Fibroblast of pulmonary artery (primary cell): ENCODE data around the gene PKD1L1.

Source experiments
- DNase-seq: peaks from one replicate; pipeline ENCODE4 v3.0.0-alpha.2; 2010; ENCODE audit warnings: low read depth
- H3K4me3 ChIP-seq: replicated peaks from 2 replicates; pipeline ENCODE4 v1.5.1; 2011; ENCODE audit warnings: low read depth, mild to moderate bottlenecking, control low read depth, low read length, moderate library complexity
- CTCF ChIP-seq: IDR thresholded peaks from 2 replicates; pipeline ENCODE4 v1.5.1; 2011; ENCODE audit warnings: mild to moderate bottlenecking, control low read depth, low read length, inconsistent platforms; ENCODE audit errors: missing control alignments

Gene PKD1L1

DNA sequence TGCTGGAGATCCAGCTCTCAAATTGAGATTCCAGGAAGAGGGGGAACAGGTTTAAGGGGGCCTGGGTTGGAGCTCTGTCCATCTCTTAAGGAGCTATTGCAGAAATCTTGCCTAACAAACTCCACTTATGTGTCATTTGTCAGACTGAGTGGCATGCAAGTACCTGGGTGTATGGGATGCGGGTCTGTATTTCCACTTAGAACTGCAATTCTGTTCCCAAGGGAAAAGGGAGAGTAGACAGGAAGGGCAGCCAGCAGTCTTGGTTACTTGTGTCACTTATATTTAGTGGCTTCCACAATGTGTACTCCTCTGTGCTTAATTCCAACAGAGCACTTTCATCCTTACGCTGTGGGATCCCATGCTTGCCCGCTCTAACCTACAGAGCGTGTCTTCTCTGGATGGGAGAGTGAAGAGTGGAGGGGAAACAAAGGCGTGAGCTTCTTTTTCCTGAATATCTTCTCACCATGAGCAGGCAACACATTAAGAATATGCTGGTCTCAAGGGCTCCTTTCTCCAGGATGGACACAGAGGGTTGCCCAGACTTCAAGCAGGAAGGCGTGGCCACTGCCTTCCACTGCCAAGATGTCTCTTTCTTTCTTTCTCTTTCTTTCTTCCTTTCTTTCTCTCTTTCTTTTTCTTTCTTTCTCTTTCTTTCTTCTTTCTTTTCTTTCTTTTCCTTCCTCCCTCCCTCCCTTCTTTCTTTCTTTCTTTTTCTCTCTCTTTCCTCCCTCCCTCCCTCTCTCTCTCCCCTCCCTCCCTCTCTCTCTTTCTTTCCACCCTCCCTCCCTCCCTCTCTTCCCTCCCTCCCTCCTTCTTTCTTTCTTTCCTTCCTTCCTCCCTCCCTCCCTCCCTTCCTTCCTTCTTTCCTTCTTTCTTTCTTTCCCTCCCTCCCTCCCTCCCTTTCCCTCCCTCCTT is 212.6 kb downstream of the PKD1L1 start:
- no peak for DNase-seq
- no peak for TF ChIP-seq CTCF
- H3K4me3 ChIP-seq = no peak overlapping the region

- TF ChIP-seq CTCF = no peak
- no peak overlapping the region for H3K4me3 ChIP-seq
- no peak for DNase-seq
These were observed 213.3 kb downstream of the PKD1L1 start for GRCh38 chr7:47734949-47735291.

GRCh38 chr7:47734287-47734948 is 213.8 kb downstream of the PKD1L1 start:
- TF ChIP-seq CTCF = no peak
- no peak overlapping the region for H3K4me3 ChIP-seq
- no peak for DNase-seq

DNA sequence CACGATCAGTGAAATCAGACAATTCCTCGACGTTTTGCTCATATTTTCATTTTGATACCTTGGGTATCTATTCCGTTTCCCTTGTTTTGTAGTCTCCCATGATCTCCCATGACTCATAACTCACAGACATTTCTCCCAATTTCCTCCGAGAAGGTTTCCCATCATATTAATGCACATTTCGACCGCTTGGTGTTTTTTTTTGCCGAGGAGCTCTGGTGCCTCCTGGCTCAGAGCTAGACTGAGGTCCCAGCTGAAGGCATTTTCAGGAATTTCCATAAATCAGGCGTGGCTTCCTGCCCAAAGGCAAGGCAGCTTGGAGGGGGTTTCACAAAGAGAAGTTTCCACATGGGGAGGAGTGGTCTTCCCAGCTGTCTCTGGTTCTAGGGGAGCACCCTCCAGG is 218.1 kb downstream of the PKD1L1 start:
- TF ChIP-seq CTCF = no peak
- no peak overlapping the region for H3K4me3 ChIP-seq
- peak; percentile 36 for DNase-seq

DNA sequence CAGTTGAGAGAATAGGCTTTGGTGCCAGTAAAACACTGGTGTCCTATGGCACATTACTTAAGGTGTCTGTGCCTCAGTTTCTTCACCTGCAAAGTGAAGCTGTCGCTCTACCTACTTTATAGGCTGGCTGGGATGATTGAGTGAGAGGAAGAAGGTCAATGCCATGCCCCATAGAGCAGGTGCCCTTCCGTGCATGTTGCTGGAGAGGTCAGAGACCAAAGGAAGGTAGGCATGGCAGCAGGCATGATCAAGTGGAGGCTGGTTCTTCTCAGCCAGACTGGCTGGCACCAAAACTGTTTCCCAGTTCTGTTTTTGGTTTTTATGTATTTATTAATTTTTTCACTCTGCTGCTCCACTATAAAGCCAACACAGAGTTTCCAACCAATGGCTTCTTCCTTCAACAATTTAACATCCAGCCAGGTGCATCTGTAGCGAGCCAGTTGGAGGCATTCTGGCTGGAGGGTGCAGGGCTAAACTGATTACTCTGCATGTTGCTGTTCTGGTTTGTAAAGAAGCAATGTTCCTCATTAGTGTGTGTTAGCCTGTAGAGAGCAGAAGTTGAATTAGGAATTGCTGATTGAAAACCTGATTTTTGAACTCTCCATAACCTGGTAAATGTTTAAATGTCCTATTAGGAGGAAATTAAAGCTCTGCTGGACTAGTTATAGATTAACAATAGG is 222.1 kb downstream of the PKD1L1 start:
- no peak overlapping the region for H3K4me3 ChIP-seq
- no peak for TF ChIP-seq CTCF
- no peak for DNase-seq

DNA sequence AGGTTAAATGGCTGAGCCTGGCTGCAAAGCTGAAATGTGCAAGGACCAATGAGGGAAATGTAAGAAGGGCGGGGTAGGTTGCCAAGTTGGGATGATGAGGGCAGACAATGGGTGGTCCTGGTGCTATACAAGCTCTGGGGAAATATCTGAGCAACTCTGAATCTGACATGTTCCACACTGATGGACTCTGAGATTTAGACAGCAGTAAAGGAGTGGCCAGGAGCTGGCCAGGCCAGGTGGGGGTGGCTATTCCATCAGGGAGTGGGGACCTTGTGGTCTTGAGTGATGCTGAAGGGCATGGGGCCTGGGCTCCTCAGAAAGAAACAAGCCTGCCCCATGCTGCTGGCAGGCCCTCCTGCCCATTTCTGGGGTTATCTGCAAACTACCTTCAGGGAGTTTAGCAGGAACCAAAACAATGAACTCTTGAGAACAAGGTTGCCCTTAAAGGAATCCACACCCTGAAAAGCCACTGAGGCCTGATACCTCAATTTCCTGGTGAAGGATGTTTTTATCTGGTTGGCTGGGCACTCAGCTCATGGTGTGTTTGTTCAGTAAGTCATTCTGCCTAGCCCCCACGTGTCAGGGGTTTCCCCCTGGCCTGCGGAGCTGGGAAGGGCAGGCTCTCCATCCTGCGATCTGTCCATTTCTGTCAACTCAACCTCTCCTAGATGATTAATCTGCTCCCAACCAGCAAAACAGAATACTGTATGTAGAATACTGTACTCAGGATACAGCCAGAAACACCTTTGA is 223.1 kb downstream of the PKD1L1 start:
- no peak overlapping the region for H3K4me3 ChIP-seq
- no peak for DNase-seq
- TF ChIP-seq CTCF = no peak
